ENCODE measurements around the gene DR1.

The DR1 gene

DNA sequence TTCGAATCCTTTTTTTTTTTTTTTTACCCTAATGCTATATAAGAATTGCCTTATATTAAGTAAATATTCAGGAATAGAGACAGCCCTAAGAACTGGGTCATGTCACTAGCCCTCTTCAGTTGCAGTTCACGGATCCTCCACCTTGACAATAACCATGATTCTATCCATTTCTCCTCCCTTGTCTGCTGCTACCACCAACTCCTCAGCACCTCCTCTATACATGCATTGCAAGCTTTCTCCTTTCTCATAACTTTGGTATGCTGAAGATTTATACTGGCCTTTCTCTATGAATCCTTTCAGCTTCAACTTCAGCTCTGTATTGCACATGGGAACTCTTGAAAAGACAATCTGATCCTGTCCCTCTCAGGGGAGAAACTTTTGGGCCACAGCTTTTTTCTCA lies 14.3 kb upstream of the DR1 start:
- no peak for DNase-seq (ENCODE audit: low read depth)
- no peak overlapping the region for H3K4me3 ChIP-seq (ENCODE audit: low read depth, low read length)
- TF ChIP-seq, protein P1, sequence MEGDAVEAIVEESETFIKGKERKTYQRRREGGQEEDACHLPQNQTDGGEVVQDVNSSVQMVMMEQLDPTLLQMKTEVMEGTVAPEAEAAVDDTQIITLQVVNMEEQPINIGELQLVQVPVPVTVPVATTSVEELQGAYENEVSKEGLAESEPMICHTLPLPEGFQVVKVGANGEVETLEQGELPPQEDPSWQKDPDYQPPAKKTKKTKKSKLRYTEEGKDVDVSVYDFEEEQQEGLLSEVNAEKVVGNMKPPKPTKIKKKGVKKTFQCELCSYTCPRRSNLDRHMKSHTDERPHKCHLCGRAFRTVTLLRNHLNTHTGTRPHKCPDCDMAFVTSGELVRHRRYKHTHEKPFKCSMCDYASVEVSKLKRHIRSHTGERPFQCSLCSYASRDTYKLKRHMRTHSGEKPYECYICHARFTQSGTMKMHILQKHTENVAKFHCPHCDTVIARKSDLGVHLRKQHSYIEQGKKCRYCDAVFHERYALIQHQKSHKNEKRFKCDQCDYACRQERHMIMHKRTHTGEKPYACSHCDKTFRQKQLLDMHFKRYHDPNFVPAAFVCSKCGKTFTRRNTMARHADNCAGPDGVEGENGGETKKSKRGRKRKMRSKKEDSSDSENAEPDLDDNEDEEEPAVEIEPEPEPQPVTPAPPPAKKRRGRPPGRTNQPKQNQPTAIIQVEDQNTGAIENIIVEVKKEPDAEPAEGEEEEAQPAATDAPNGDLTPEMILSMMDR (IDR thresholded peaks at IDR 0.05; ENCODE audit: low read depth, low read length): no peak
- TF ChIP-seq, protein P2, sequence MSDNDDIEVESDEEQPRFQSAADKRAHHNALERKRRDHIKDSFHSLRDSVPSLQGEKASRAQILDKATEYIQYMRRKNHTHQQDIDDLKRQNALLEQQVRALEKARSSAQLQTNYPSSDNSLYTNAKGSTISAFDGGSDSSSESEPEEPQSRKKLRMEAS (IDR thresholded peaks at IDR 0.05; ENCODE audit: low read depth, low read length): no peak
- TF ChIP-seq POLR2A (IDR thresholded peaks at IDR 0.05; ENCODE audit: extremely low read depth, insufficient read length) (no peak), MYC (IDR thresholded peaks at IDR 0.05; ENCODE audit: low read depth, low read length) (no peak)

DNA sequence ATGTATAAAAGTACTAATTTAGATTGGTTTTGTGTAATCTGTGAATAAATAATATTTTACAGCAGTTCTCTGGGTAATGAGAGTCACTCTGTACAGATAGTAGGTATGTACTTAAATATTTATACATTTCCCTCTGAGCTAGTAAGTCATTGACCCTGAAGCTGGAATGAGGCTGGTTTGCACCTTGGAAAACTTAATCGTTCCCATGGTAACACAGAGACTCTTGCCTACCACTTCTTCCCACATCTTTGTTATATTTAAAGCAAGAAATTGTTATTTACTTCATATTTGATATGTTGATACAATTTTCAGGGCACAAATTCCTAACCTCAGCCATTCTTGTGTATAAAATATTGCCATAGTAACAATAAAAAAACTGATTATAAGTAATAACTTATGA lies 13.3 kb upstream of the DR1 start:
- H3K4me3 ChIP-seq (ENCODE audit: low read depth, low read length): no peak overlapping the region
- TF ChIP-seq, protein P1 (IDR thresholded peaks at IDR 0.05; ENCODE audit: low read depth, low read length): no peak
- no peak for TF ChIP-seq POLR2A (IDR thresholded peaks at IDR 0.05; ENCODE audit: extremely low read depth, insufficient read length)
- TF ChIP-seq MYC (IDR thresholded peaks at IDR 0.05; ENCODE audit: low read depth, low read length): no peak
- TF ChIP-seq, protein P2 (IDR thresholded peaks at IDR 0.05; ENCODE audit: low read depth, low read length): no peak
- DNase-seq (ENCODE audit: low read depth): no peak

DNA sequence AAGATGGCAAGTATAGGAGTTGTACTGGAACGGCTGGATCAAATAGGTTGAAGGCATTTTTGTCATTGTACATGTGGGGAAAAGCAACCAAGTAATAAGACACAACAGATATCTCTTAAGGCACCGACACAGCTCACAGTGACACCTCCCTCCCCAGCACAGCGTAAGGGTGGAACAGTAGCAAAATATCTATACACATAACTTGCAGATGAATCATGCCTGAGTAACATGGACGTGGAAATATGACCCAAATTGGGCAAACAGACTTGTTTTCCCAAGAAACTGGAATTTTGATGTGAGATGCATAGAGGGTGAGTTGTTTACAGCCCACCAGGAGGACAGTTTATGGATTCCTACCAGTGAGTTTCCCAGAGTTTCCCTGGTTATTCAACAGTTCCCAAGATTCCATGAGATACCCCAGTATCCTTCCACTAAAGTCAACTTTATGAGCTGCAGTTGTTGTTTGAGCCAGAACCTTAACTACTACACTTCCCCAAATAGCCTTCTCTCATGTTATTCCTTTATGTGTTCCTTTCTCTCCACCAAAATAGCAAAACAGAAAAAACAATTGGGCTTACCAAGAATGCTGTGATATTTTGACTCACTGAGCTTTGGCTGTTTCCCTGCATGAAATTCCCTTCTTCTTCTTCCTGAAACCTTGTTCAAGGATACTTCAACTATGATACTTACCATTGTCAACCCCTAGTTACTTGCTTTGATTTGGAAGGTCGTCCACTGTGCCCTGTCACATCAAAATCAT lies 7.1 kb upstream of the DR1 start:
- DNase-seq (ENCODE audit: low read depth): no peak
- H3K4me3 ChIP-seq (ENCODE audit: low read depth, low read length): no peak overlapping the region
- TF ChIP-seq POLR2A (IDR thresholded peaks at IDR 0.05; ENCODE audit: extremely low read depth, insufficient read length) (no peak), MYC (IDR thresholded peaks at IDR 0.05; ENCODE audit: low read depth, low read length) (no peak)
- TF ChIP-seq, protein P2 (IDR thresholded peaks at IDR 0.05; ENCODE audit: low read depth, low read length): no peak
- TF ChIP-seq, protein P1 (IDR thresholded peaks at IDR 0.05; ENCODE audit: low read depth, low read length): no peak

DNA sequence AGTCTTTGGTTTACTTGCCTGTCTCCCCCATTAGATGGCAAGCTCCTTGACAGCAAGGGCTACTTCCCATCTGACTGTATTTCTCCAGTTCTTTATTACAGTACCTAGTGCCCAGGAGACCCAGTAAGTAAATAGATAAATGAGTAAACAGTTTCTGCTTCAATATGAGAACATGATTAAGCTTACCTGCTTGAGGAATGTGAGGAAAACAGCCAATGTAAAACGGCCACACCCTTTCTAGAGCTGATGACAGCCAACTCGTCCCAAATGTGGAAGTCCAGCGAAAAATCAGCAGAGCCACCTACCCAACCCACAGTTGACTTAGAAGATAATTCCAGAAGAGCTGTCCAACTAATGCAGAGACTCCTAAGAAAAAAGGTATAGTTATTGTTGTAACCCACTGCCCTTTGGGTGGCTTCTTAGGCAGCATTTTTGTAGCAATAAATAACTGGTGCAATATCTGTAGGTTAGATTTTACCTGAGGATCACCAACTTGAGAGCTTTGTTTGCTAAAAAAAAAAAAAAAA lies 6.5 kb upstream of the DR1 start:
- DNase-seq (ENCODE audit: low read depth): no peak
- TF ChIP-seq POLR2A (IDR thresholded peaks at IDR 0.05; ENCODE audit: extremely low read depth, insufficient read length): no peak
- TF ChIP-seq, protein P2 (IDR thresholded peaks at IDR 0.05; ENCODE audit: low read depth, low read length): no peak
- TF ChIP-seq, protein P1 (IDR thresholded peaks at IDR 0.05; ENCODE audit: low read depth, low read length): no peak
- TF ChIP-seq MYC (IDR thresholded peaks at IDR 0.05; ENCODE audit: low read depth, low read length): no peak
- H3K4me3 ChIP-seq (ENCODE audit: low read depth, low read length): no peak overlapping the region

DNA sequence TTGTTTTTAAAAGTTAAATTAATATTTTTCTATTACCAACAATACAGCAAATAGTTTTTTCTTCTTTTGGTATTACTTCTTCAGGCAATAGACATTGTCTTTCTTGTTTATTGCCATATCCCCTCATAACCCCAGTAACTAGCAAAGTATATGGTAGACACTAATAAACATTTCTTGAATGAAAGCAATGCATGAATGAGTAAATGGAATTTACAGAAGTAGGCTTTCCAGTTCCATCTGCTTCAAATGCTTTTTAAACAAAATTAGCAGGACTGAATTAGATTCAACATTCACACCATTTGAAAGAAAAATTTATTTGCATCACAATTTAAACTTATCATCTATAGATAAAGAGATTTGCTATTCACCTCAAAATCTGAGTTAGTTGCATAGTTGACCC lies 5.6 kb upstream of the DR1 start:
- no peak for DNase-seq (ENCODE audit: low read depth)
- no peak overlapping the region for H3K4me3 ChIP-seq (ENCODE audit: low read depth, low read length)
- TF ChIP-seq, protein P1 (IDR thresholded peaks at IDR 0.05; ENCODE audit: low read depth, low read length): no peak
- no peak for TF ChIP-seq POLR2A (IDR thresholded peaks at IDR 0.05; ENCODE audit: extremely low read depth, insufficient read length)
- TF ChIP-seq, protein P2 (IDR thresholded peaks at IDR 0.05; ENCODE audit: low read depth, low read length): no peak
- TF ChIP-seq MYC (IDR thresholded peaks at IDR 0.05; ENCODE audit: low read depth, low read length): no peak
